Neuronal stem cell (in vitro differentiated cells): ENCODE data around the gene DMAP1.
A peak's percentile ranks its signal among the peaks of the same experiment; 100 is the strongest.

ENCODE experiments used
- DNase-seq: peaks from one replicate; pipeline ENCODE4 v3.0.0-alpha.2; 2013; ENCODE audit warnings: low spot score
- H2AFZ ChIP-seq: one replicate; pipeline ENCODE4 v1.6.1; 2013; ENCODE audit warnings: mild to moderate bottlenecking, low read length, inconsistent platforms
- H2AK5ac ChIP-seq: 2 replicates; pipeline ENCODE4 v1.6.1; 2013; ENCODE audit warnings: low read depth, mild to moderate bottlenecking, inconsistent platforms, low read length, moderate library complexity, mixed read lengths
- H2BK120ac ChIP-seq: 2 replicates; pipeline ENCODE4 v1.6.1; 2013; ENCODE audit warnings: low read depth, mild to moderate bottlenecking, inconsistent platforms, low read length, moderate library complexity, mixed read lengths
- H2BK12ac ChIP-seq: one replicate; pipeline ENCODE4 v1.6.1; 2013; ENCODE audit warnings: low read length, inconsistent platforms
- H2BK15ac ChIP-seq: 2 replicates; pipeline ENCODE4 v1.6.1; 2013; ENCODE audit warnings: mild to moderate bottlenecking, low read length, inconsistent platforms, mixed read lengths
- H2BK5ac ChIP-seq: one replicate; pipeline ENCODE4 v1.6.1; 2013; ENCODE audit warnings: inconsistent platforms, mild to moderate bottlenecking, low read length, moderate library complexity
- H3K14ac ChIP-seq: one replicate; pipeline ENCODE4 v1.6.1; 2013; ENCODE audit warnings: low read length, inconsistent platforms
- H3K18ac ChIP-seq: 2 replicates; pipeline ENCODE4 v1.6.1; 2013; ENCODE audit warnings: low read length, inconsistent platforms
- H3K23ac ChIP-seq: 2 replicates; pipeline ENCODE4 v1.6.1; 2013; ENCODE audit warnings: low read depth, mild to moderate bottlenecking, mixed read lengths, low read length, inconsistent platforms; ENCODE audit not compliant: poor library complexity
- H3K27ac ChIP-seq: replicated peaks from 3 replicates; pipeline ENCODE4 v1.5.1; 2013; ENCODE audit warnings: low read length, inconsistent platforms
- H3K27me3 ChIP-seq, 3 experiments: 2 replicates each; pipeline ENCODE4 v1.6.1; 2013; ENCODE audit warnings: low read length in 3 of 3, mild to moderate bottlenecking in 2 of 3, inconsistent platforms in 1 of 3, low read depth in 1 of 3, mixed read lengths in 1 of 3, moderate library complexity in 1 of 3; ENCODE audit not compliant: control insufficient read depth in 3 of 3, insufficient read depth in 3 of 3
- H3K36me3 ChIP-seq, 2 donors: replicated peaks in 1 of 2; 2 replicates each; pipeline ENCODE4 v1.6.1; 2013; ENCODE audit warnings: low read length in 2 of 2; ENCODE audit not compliant: control insufficient read depth in 2 of 2, insufficient read depth in 2 of 2
- H3K4ac ChIP-seq: 2 replicates; pipeline ENCODE4 v1.6.1; 2013; ENCODE audit warnings: inconsistent platforms, mild to moderate bottlenecking, low read length, moderate library complexity
- H3K4me1 ChIP-seq, 2 donors: 1 replicate in 1 of 2; 2 replicates in 1 of 2; pipeline ENCODE4 v1.6.1; 2013; ENCODE audit warnings: low read length in 2 of 2, low read depth in 1 of 2; ENCODE audit not compliant: control insufficient read depth in 2 of 2, insufficient read depth in 1 of 2
- H3K4me2 ChIP-seq: one replicate; pipeline ENCODE4 v1.6.1; 2013; ENCODE audit warnings: mild to moderate bottlenecking, low read length, inconsistent platforms; ENCODE audit not compliant: insufficient read depth, poor library complexity, severe bottlenecking
- H3K4me3 ChIP-seq, 2 donors: 2 replicates each; pipeline ENCODE4 v1.5.1; 2013; ENCODE audit warnings: low read length in 2 of 2, mild to moderate bottlenecking in 2 of 2, inconsistent platforms in 1 of 2, moderate library complexity in 1 of 2
- H3K79me1 ChIP-seq: one replicate; pipeline ENCODE4 v1.6.1; 2013; ENCODE audit warnings: low read depth, mild to moderate bottlenecking, inconsistent platforms, low read length, moderate library complexity
- H3K9ac ChIP-seq: one replicate; pipeline ENCODE4 v1.6.1; 2013; ENCODE audit warnings: mild to moderate bottlenecking, low read depth, low read length, inconsistent platforms; ENCODE audit not compliant: poor library complexity
- H3K9me3 ChIP-seq, 2 donors: replicated peaks in 1 of 2; 2 replicates each; pipeline versions ENCODE3 to v1.6.1; 2013; ENCODE audit warnings: low read length in 2 of 2, mild to moderate bottlenecking in 2 of 2, inconsistent platforms in 1 of 2, low read depth in 1 of 2, mixed read lengths in 1 of 2, moderate library complexity in 1 of 2; ENCODE audit not compliant: control insufficient read depth in 2 of 2, insufficient read depth in 1 of 2
- H4K8ac ChIP-seq: one replicate; pipeline ENCODE4 v1.6.1; 2013; ENCODE audit warnings: low read depth, mild to moderate bottlenecking, inconsistent platforms, low read length, moderate library complexity
- H4K91ac ChIP-seq: one replicate; pipeline ENCODE4 v1.6.1; 2013; ENCODE audit warnings: low read length, low read depth, mild to moderate bottlenecking, inconsistent platforms; ENCODE audit not compliant: poor library complexity
- WGBS, 2 donors: extraction: QIAGEN DNeasy Blood & Tissue Kit; methylation state at CpG; one replicate each; pipeline ENCODE4 v1.1.7; 2013; ENCODE audit warnings: missing lambda C conversion rate in 2 of 2, mixed read lengths in 1 of 2; ENCODE audit not compliant: insufficient read length in 2 of 2, insufficient replicate concordance in 1 of 2; ENCODE audit errors: extremely low coverage in 2 of 2; 5-methylcytosine and 5-hydroxymethylcytosine counted together

Gene DMAP1

DNA sequence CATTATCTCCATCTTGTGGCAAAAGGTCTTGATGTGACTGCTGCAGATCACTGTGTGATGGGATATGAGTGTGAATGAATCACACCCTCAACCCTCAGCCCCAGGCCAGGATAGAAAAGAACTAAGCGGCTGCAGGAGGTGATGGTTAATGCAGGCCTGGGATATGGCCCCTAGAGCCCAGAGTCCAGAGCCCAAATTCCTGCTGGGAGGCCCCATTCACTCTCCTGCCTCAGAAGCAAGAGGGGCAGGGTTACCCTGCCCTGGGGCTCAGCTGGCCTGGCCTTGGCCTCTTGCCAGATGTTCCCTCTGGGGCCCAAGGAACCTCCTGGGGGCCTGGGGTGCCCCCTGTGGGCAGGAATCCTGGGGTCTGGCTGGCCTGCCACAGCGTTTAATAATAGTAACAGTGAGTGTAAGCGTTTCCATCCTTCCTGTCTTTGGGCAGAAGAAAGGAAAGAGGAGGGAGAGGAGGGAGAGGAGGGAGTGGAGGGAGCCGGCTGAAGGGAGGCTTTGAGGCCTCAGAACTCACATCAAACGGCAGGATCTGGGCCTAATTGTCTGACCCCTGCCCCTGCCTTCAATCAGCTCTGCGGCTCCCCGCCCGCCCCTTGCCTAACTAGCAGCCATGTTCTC, 26.2 kb downstream of the DMAP1 start:
- peaks cover 3% of the 10 kb centered on the region for H3K79me1 ChIP-seq
- H2AK5ac ChIP-seq: peak overlapping the region; percentile 28
- peak overlapping the region; percentile 92 for H3K18ac ChIP-seq
- H2BK12ac ChIP-seq: no peak overlapping the region
- peak overlapping the region; percentile 89 for H3K27ac ChIP-seq
- H3K23ac ChIP-seq: no peak overlapping the region
- peak overlapping the region; percentile 43 for H2BK120ac ChIP-seq
- peaks cover 7 to 17% of the 10 kb centered on the region in 2 donors for H3K36me3 ChIP-seq
- H3K27me3 ChIP-seq: no peaks in the 10 kb centered on the region
- WGBS, 2 donors: no CpG with 5 or more reads among the region's 8 CpGs
- H3K4me1 ChIP-seq: peaks cover 36 to 58% of the 10 kb centered on the region in 2 donors
- no peak overlapping the region for H3K14ac ChIP-seq
- no peak overlapping the region for H3K4ac ChIP-seq
- H2BK5ac ChIP-seq: no peak overlapping the region
- H3K4me2 ChIP-seq: peak overlapping the region; percentile 46
- H3K9me3 ChIP-seq: no peaks in the 10 kb centered on the region
- no peak overlapping the region for H2BK15ac ChIP-seq
- H3K4me3 ChIP-seq: no peak overlapping the region
- peak; percentile 84 for DNase-seq
- no peak overlapping the region for H3K9ac ChIP-seq
- no peak overlapping the region for H4K91ac ChIP-seq
- no peak overlapping the region for H4K8ac ChIP-seq
- H2AFZ ChIP-seq: peak overlapping the region; percentile 30

DNA sequence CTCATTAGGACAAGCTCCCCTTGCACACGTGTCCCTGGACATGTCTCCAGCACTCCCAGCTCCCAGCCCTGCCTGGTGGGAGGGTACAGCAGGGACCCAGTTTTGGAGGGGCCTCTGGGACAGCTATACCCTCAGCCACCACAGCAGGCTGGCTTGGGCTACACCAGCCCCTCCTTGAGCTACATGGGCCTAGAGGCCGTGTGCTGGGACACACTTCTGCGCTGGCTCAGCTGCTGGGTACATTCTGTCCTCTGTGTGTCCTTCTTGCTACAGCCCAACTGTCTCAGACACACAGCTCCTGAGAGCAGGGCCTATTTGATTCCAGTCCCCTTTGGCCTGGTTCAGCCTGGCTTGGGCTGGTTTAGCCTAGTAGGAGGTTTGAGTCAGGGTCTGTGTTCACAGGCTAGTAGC, 26.7 kb downstream of the DMAP1 start:
- H2BK120ac ChIP-seq: no peak overlapping the region
- peak overlapping the region; percentile 1 for H2BK12ac ChIP-seq
- H2AK5ac ChIP-seq: peak overlapping the region; percentile 0
- DNase-seq: no peak
- H3K4me1 ChIP-seq: peaks cover 36 to 63% of the 10 kb centered on the region in 2 donors
- H2AFZ ChIP-seq: peak overlapping the region; percentile 30
- peak overlapping the region; percentile 24 for H3K4me2 ChIP-seq
- no peak overlapping the region for H3K14ac ChIP-seq
- H3K23ac ChIP-seq: no peak overlapping the region
- H4K91ac ChIP-seq: no peak overlapping the region
- WGBS, 2 donors: no CpG with 5 or more reads among the region's 3 CpGs
- peaks cover 5% of the 10 kb centered on the region for H3K79me1 ChIP-seq
- H3K18ac ChIP-seq: peak overlapping the region; percentile 40
- H3K27ac ChIP-seq: peak overlapping the region; percentile 77
- H3K4ac ChIP-seq: no peak overlapping the region
- no peak overlapping the region for H4K8ac ChIP-seq
- H3K36me3 ChIP-seq: peaks cover 7 to 18% of the 10 kb centered on the region in 2 donors
- H3K9me3 ChIP-seq: no peaks in the 10 kb centered on the region
- peak overlapping the region; percentile 1 for H2BK5ac ChIP-seq
- H3K9ac ChIP-seq: no peak overlapping the region
- H3K27me3 ChIP-seq: no peaks in the 10 kb centered on the region
- no peak overlapping the region for H3K4me3 ChIP-seq
- H2BK15ac ChIP-seq: no peak overlapping the region

DNA sequence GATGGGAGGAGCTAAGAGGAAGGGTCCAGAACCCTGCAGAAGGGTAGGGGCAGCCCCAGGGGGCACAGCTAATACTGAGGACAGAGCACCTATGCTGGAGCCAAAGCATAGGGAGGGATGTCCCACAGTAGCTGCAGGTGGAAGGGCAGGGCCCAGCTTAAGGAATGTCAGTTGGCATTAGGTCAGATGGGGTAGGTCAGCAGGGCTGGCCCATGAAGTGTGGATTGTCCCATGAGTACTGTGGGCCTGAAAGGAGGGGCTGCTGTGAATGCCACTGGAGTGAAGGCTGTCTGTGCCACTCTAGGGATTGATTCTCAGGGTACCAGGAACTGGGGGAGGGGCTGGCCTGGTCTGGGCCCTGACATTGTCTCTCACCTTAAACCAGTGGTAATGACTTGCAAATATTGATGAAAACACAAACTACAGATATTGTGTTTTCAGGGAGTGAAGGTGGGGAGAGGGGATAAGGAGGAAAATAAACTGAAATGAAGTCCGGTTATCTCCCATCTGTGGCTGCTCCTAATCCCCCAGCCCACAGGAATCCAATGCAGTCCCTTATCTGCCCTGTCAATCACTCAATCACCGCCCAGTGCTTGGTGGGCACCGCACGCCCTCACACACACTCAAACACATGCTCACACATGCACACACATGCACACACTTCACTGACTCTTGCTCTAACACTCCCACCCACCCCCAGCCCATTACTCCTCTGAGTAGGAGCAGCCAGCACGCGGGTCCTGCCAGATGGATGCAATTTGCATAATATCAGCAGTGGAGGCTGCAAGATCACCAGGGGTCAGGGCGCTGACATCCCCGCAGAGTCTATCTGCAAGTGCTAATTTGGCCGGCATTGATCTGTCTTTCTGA, 27.8 kb downstream of the DMAP1 start:
- H2AFZ ChIP-seq: no peak overlapping the region
- H3K23ac ChIP-seq: no peak overlapping the region
- no peak overlapping the region for H3K9ac ChIP-seq
- no peak overlapping the region for H3K4ac ChIP-seq
- no peak for DNase-seq
- peaks cover 7 to 18% of the 10 kb centered on the region in 2 donors for H3K36me3 ChIP-seq
- H3K9me3 ChIP-seq: no peaks in the 10 kb centered on the region
- H2BK120ac ChIP-seq: no peak overlapping the region
- no peak overlapping the region for H4K8ac ChIP-seq
- H4K91ac ChIP-seq: no peak overlapping the region
- no peak overlapping the region for H2BK5ac ChIP-seq
- whole genome bisulfite sequencing, 2 donors: no CpG with 5 or more reads among the region's 9 CpGs
- no peak overlapping the region for H3K4me3 ChIP-seq
- H2BK15ac ChIP-seq: peak overlapping the region; percentile 23
- peak overlapping the region; percentile 0 for H2AK5ac ChIP-seq
- peak overlapping the region; percentile 23 for H3K18ac ChIP-seq
- H3K4me2 ChIP-seq: no peak overlapping the region
- H3K27me3 ChIP-seq: no peaks in the 10 kb centered on the region
- H3K14ac ChIP-seq: no peak overlapping the region
- no peak overlapping the region for H3K27ac ChIP-seq
- peaks cover 5% of the 10 kb centered on the region for H3K79me1 ChIP-seq
- peak overlapping the region; percentile 91 for H2BK12ac ChIP-seq
- H3K4me1 ChIP-seq: peaks cover 36 to 67% of the 10 kb centered on the region in 2 donors

DNA sequence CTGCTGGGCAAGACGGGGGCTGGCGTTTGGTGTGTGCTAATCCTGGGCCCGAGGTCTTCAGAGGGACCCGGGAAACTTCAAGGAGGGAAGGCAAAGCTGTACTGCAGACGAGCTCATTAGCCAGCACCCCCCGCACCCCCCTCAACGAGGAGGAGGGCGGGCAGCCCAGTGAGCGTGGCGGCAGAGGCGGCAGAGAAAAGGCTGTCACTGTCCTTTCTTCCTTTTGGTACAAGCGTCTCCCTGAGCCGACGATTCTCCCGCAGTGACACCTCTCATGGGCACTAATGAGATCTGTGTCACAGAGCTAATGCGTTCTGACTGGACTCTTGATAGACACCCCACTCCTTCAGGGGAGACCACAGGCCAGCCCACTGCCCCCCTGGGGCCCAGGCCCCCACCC, 29.5 kb downstream of the DMAP1 start:
- peak overlapping the region; percentile 19 for H3K18ac ChIP-seq
- no peak overlapping the region for H3K4ac ChIP-seq
- peaks cover 3 to 29% of the 10 kb centered on the region in 2 donors for H3K36me3 ChIP-seq
- H3K4me3 ChIP-seq: no peak overlapping the region
- H3K79me1 ChIP-seq: peaks cover 5% of the 10 kb centered on the region
- no peak overlapping the region for H4K8ac ChIP-seq
- H3K14ac ChIP-seq: no peak overlapping the region
- no CpG with 5 or more reads among the region's 16 CpGs for WGBS, 2 donors
- no peak overlapping the region for H3K9ac ChIP-seq
- H3K9me3 ChIP-seq: no peaks in the 10 kb centered on the region
- peaks cover 36 to 65% of the 10 kb centered on the region in 2 donors for H3K4me1 ChIP-seq
- no peak overlapping the region for H2BK15ac ChIP-seq
- no peak overlapping the region for H2AFZ ChIP-seq
- no peak overlapping the region for H2BK120ac ChIP-seq
- H3K23ac ChIP-seq: no peak overlapping the region
- no peak overlapping the region for H2BK12ac ChIP-seq
- H4K91ac ChIP-seq: no peak overlapping the region
- no peak overlapping the region for H3K27ac ChIP-seq
- no peak overlapping the region for H3K4me2 ChIP-seq
- DNase-seq: no peak
- no peaks in the 10 kb centered on the region for H3K27me3 ChIP-seq
- H2AK5ac ChIP-seq: no peak overlapping the region
- H2BK5ac ChIP-seq: no peak overlapping the region
